ENCODE data around the gene FKBP11. TPM values are rescaled to one million over a fixed set of nuclear protein-coding genes. Genes with fewer than 3 reads are reported as not detected.
"Not testable (repeated sequence)": the region's sequence is repeated elsewhere in the genome, so short reads cannot be mapped to it uniquely, and the experiment has no call there.

FKBP11 gene
- total RNA-seq, 4 donors from 2014 or later, result 6.1 to 13.6 (median 10.7) TPM

DNA sequence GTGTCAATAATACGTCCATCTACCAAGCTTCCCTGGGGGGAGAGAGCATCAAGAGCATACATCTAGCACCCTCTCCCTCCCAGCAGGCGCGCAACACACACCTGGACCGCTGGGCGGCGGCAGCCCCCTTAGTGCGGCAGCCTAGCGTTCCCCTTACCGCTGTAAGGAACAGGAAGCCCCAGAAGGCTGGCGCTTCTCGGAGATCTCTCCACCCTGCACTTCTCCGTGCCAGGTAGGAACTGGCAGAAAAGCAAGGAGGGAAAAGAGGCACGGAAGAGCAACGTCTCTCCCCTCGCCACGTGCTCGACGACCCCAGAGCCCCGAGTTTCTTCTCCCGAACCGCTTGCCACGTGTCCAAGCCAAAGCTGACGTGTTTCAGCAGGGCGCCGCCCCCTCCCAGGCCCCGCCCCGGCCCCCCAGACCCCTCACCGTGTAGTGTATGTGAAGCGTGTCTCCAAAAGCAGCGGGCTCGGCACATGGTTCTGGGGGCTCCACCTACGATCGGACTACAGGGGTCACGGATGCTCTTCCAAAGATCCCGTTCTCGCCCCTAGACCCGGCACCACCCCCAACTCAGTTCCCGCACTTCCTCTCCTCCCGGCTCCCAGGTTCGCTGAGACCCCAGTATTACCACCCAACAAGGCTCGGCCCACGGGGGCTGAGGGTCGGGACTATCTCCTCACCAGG, 532 bp downstream of the FKBP11 start:
- Histone ChIP-seq H3K4me3 (peak overlapping the region; percentile 53 to 90 (median 76)), H3K9me3 (no peaks in the 10 kb centered on the region), H3K36me3 (peaks cover 0 to 14% (median 0%) of the 10 kb centered on the region in 3 donors), H3K27me3 (no peaks in the 10 kb centered on the region), H3K27ac (peak overlapping the region in 2 of 4 donors; percentile 77 to 86), H3K4me1 (peaks cover 0 to 18% (median 2%) of the 10 kb centered on the region in 4 donors)
- 2 to 3% methylated on average over 30 to 42 of the region's 43 CpGs for WGBS, 2 donors
- peak in 1 of 2 donors; percentile 25 for DNase-seq (ENCODE audit: low spot score in 2 of 2)
- no peak for TF ChIP-seq POLR2A (IDR thresholded peaks at IDR 0.05)
- TF ChIP-seq CTCF (IDR thresholded peaks at IDR 0.05), result peak; percentile 32 to 58 (median 48)

- H3K4me3 ChIP-seq, result no peak overlapping the region
- 77 to 78% methylated on average over 3 of the region's 3 CpGs for WGBS, 2 donors
- peaks cover 0 to 18% (median 2%) of the 10 kb centered on the region in 4 donors for H3K4me1 ChIP-seq
- H3K36me3 ChIP-seq, result peaks cover 0 to 5% (median 0%) of the 10 kb centered on the region in 3 donors
- H3K27me3 ChIP-seq, result no peaks in the 10 kb centered on the region
- TF ChIP-seq EP300 (IDR thresholded peaks at IDR 0.05) (no peak), POLR2A (IDR thresholded peaks at IDR 0.05) (no peak), CTCF (IDR thresholded peaks at IDR 0.05) (no peak)
- DNase-seq (ENCODE audit: low spot score in 2 of 2), result no peak
- no peaks in the 10 kb centered on the region for H3K9me3 ChIP-seq
- no peak overlapping the region for H3K27ac ChIP-seq
Observed at GRCh38 chr12:48923117-48923516, 2.2 kb downstream of the FKBP11 start.

DNA sequence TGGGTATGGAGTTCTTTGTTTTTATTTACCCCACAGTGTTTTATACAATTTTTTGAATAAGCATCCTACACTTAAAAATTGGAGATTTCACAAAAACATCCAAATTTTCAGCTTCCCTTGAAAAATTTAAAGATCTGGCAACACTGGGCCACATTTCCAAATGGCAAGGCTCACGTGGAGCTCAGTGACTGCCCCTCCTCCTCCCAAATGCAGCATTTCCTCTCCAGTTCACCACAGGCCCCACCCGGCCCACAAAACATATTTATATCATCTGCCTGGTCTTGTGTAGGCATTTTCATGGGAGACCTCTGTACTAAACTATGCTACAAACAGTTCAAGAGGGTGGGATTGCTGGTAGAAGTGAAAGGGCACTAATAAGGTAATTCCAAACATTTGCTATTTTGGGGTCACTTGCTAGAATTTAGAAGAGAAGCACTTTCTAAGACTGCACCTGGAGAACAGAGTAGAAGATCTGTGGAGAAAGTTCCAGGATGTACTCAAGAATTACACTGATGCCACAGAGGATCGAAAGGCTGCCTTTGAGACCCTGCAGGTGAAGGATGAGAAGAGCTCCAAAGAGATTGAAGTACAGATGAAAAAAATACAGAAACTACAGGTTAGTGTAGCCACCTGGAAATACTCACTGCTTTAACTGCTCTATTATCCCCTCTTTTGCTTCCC, 7.3 kb downstream of the FKBP11 start:
- no peaks in the 10 kb centered on the region for H3K4me1 ChIP-seq
- peak in 1 of 2 donors; percentile 17 for DNase-seq (ENCODE audit: low spot score in 2 of 2)
- no peaks in the 10 kb centered on the region for H3K9me3 ChIP-seq
- TF ChIP-seq POLR2A (IDR thresholded peaks at IDR 0.05) (no peak), EP300 (IDR thresholded peaks at IDR 0.05) (no peak), CTCF (IDR thresholded peaks at IDR 0.05) (no peak)
- H3K27ac ChIP-seq, result no peak overlapping the region
- peaks cover 0 to 10% (median 0%) of the 10 kb centered on the region in 3 donors for H3K36me3 ChIP-seq
- H3K4me3 ChIP-seq, result no peak overlapping the region
- no peaks in the 10 kb centered on the region for H3K27me3 ChIP-seq
- WGBS, 2 donors, result 51 to 54% methylated on average over 3 of the region's 3 CpGs

DNA sequence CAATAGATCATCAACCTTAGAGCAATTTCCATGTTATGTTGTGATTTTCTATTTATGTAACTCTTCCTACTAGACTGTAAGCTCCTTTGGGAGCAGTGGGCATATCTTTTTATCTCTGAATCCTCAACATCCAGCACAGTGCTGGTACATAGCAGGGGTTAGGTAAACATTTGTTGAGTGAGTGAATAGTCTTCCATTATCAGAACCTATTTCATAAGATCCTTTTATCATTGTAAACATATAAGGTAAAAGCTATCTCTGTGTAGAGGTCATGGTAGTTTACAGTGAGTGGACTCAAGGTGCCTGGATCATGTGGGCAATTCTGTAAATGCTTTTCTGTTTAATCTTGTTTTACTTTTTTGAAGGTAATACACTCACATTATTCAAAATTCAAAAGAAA, 15.1 kb downstream of the FKBP11 start:
- Histone ChIP-seq H3K9me3 (no peaks in the 10 kb centered on the region), H3K27ac (no peak overlapping the region), H3K36me3 (no peaks in the 10 kb centered on the region), H3K4me3 (no peak overlapping the region), H3K4me1 (no peaks in the 10 kb centered on the region), H3K27me3 (no peaks in the 10 kb centered on the region)
- DNase-seq (ENCODE audit: low spot score in 2 of 2), result no peak
- TF ChIP-seq CTCF (IDR thresholded peaks at IDR 0.05) (no peak), EP300 (IDR thresholded peaks at IDR 0.05) (no peak), POLR2A (IDR thresholded peaks at IDR 0.05) (no peak)

DNA sequence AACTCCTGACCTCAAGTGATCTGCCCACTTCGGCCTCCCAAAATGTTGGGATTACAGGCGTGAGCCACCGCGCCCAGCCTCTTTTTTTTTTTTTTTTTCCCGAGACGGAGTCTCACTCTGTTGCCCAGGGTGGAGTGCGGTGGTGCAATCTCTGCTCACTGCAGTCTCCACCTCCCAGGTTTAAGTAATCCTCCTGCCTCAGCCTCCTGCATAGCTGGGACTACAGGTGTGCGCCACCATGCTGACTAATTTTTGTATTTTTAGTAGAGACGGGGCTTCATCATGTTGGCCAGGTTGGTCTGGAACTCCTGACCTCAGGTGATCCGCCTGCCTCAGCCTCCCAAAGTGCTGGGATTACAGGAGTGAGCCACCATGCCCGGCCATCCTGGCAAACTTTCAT, 15.6 kb downstream of the FKBP11 start:
- not testable (repeated sequence) for H3K27me3 ChIP-seq; H3K4me3 ChIP-seq; H3K27ac ChIP-seq; DNase-seq (ENCODE audit: low spot score in 2 of 2); H3K9me3 ChIP-seq; H3K4me1 ChIP-seq; H3K36me3 ChIP-seq
- WGBS, 2 donors, result 85 to 86% methylated on average over 11 of the region's 11 CpGs
